ENCODE data around the gene GOLGA8F.
"Not testable (repeated sequence)": the region's sequence is repeated elsewhere in the genome, so short reads cannot be mapped to it uniquely, and the experiment has no call there.

The GOLGA8F gene

GRCh38 chr15:28378364-28378763, at the start of gene GOLGA8F:
GOLGA8F (plus strand) TSS chr15:28378664; CDS start chr15:28378762, 98 bp downstream.
- DNase-seq, result not testable (repeated sequence)

- not testable (repeated sequence) for DNase-seq
Measured at GRCh38 chr15:28357984-28358383, 20.5 kb upstream of the GOLGA8F start, which contains the start of gene GOLGA6L24. GOLGA6L24 (minus strand) TSS chr15:28358084; CDS start chr15:28358023, 61 bp downstream.

- not testable (repeated sequence) for DNase-seq
Measured at GRCh38 chr15:28365502-28365901, 13.0 kb upstream of the GOLGA8F start.

GRCh38 chr15:28380053-28380452, 1.6 kb downstream of the GOLGA8F start:
- not testable (repeated sequence) for DNase-seq

GRCh38 chr15:28396022-28396421, 17.6 kb downstream of the GOLGA8F start:
- DNase-seq, result not testable (repeated sequence)

- DNase-seq, result not testable (repeated sequence)
Measured at GRCh38 chr15:28402774-28403435, 24.4 kb downstream of the GOLGA8F start.

- DNase-seq, result not testable (repeated sequence)
Measured at GRCh38 chr15:28420470-28420869, 42.0 kb downstream of the GOLGA8F start.

- DNase-seq, result not testable (repeated sequence)
Measured at GRCh38 chr15:28435594-28435993, 57.1 kb downstream of the GOLGA8F start.
